Mucosa of descending colon (tissue), 3 donors: ENCODE results near the gene SLC7A10. TPM values are rescaled to one million over a fixed set of nuclear protein-coding genes. Genes with fewer than 3 reads are reported as not detected.

Experiments used
- ATAC-seq: fragments of 200-7000 bp; cut with Tn5 transposase; one replicate; pipeline ENCODE4 v1.9.1; 2020; ENCODE audit warnings: mild to moderate bottlenecking, moderate library complexity
- DNase-seq, 3 donors: peaks; one replicate each; pipeline ENCODE4 v3.0.0-alpha.2; 2020
- H3K36me3 ChIP-seq: fragments of 200-600 bp; one replicate; pipeline ENCODE4 v1.8.0; 2021; ENCODE audit warnings: low read depth, mild to moderate bottlenecking
- H3K4me1 ChIP-seq: fragments of 200-600 bp; one replicate; pipeline ENCODE4 v1.8.0; 2021; ENCODE audit warnings: low read depth, mild to moderate bottlenecking
- H3K4me3 ChIP-seq: fragments of 200-600 bp; one replicate; pipeline ENCODE4 v1.8.0; 2021; ENCODE audit warnings: mild to moderate bottlenecking
- H3K9me3 ChIP-seq: fragments of 200-600 bp; one replicate; pipeline ENCODE4 v1.8.0; 2021; ENCODE audit warnings: mild to moderate bottlenecking
- CTCF ChIP-seq: fragments of 200-600 bp; IDR thresholded peaks from one replicate; pipeline ENCODE4 v1.8.0; 2022; ENCODE audit warnings: antibody characterized with exemption, mild to moderate bottlenecking
- intact Hi-C, 2 donors: fragments of 100-400 bp; cut with DNase I in 1 of 2; cut with micrococcal nuclease in 1 of 2; formaldehyde crosslinking; loops; one replicate each; pipeline versions ENCODE4 v1.11.0 to v1.11.1; 2022; cut with DNase I, micrococcal nuclease
- total RNA-seq, 3 donors: library from RNA; stranded (reverse); fragmentation: NEBNext Ultra II Directional in 2 of 3; extraction: Animal tissue kit (Norgen Biotek cat#: 25700) in 2 of 3; gene quantifications; one replicate each; pipeline versions ENCODE4 v1.2.1 to v1.2.4, GENCODE V29; 2021 to 2023
- donor health status: DM: no; HTN: no; CAD: no; lungs with moderate emphysema.
- donor health status: DM: no; HTN: no; CAD: no.
- donor health status: DM: no; HTN: yes; CAD: no.

Gene SLC7A10
- total RNA-seq, 3 donors from 2014 or later, result not detected

GRCh38 chr19:33204136-33204973 is 21.3 kb downstream of the SLC7A10 start:
- Histone ChIP-seq H3K9me3 (no peaks in the 10 kb centered on the region), H3K4me3 (no peak overlapping the region), H3K4me1 (no peaks in the 10 kb centered on the region), H3K36me3 (no peaks in the 10 kb centered on the region)
- TF ChIP-seq CTCF, result no peak
- DNase-seq (peak in 1 of 3 donors; percentile 40), ATAC-seq (no peak)
- intact Hi-C loops, result no loop called here

GRCh38 chr19:33203529-33203928 is 22.1 kb downstream of the SLC7A10 start:
- DNase-seq, result peak in 1 of 3 donors; percentile 22
- Histone ChIP-seq H3K36me3 (no peaks in the 10 kb centered on the region), H3K4me3 (no peak overlapping the region), H3K9me3 (no peaks in the 10 kb centered on the region), H3K4me1 (no peaks in the 10 kb centered on the region)
- intact Hi-C loops, result no loop called here
- ATAC-seq, result no peak
- TF ChIP-seq CTCF, result no peak

DNA sequence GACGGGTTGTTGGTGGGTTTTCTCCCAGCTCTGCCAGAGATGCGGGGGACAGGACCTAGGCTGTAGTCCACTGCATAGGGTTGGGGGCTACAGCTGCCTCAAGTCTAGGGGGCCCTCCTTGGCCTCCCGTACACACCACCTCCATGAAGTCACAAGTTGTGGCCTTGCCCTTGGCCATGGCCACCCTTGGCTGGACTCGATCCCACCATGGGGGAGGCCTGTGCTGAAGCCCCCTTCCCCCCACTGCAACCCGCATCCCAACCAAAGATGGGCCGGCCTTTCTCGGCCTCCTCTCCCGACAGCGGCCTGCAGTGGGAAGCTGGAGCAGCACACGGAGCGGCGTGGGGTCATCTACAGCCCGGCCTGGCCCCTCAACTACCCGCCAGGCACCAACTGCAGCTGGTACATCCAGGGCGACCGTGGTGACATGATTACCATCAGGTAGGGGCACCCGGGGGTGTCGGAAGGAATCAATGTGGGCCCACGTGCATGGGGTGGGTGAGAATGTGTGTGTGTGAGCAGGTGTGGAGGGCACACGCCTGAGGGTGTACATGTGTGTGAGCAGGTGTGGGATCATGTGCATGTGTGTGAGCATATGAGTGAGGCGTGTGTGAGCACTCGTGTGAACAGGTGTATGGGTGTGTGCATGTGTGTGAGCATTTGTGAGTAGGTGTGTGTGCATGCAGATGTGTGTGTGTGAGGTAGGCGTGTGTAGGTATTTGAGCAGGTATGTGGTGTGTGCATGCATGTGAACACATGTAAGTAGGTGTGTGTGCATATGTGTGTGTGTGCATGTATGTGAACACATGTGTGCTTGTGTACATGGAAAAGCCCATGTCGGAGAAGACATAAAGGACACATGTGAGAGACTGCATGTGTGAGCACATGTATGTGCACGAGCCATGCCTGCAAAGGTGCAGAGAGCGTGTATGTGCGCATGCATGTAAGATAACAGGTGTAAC is 22.8 kb downstream of the SLC7A10 start:
- H3K4me3 ChIP-seq, result no peak overlapping the region
- TF ChIP-seq CTCF, result no peak
- ATAC-seq, result no peak
- no peaks in the 10 kb centered on the region for H3K36me3 ChIP-seq
- H3K4me1 ChIP-seq, result no peaks in the 10 kb centered on the region
- H3K9me3 ChIP-seq, result no peaks in the 10 kb centered on the region
- DNase-seq, result peak in 1 of 3 donors; percentile 41
- intact Hi-C loops, result no loop called here

DNA sequence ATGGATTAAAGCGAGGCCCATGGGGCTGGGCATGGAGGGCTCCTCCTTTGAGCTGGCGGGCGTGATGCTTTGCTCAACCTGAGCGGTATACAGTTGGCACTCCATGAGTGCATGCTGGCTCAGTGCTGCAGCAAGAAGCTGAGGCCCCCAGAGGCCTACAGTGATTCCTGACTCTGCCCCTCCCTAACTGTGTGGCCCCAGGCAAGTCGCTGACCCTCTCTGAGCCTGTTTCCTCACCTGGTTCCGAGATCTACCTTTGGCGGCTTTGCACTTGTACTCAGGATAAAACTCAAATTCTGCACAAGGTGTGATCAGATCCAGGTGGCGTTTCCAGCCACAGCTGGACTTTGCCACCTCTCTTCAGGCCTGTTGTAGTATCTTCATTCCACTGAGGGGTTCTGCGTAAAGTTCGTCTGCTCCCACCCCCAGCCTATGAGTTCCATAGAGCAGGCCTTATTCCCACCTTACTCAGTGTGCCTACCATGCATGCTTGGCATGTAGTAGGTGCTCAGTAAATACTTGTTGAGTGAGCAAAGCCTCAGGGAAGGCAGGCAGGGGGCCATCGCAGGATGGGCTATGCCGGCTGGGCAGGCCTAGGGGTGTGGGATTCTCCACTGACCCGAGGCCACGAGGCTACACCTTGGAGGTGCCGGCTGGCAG is 23.6 kb downstream of the SLC7A10 start:
- H3K4me3 ChIP-seq, result no peak overlapping the region
- DNase-seq (no peak), ATAC-seq (no peak)
- no peaks in the 10 kb centered on the region for H3K9me3 ChIP-seq
- intact Hi-C loops, result no loop called here
- no peak for TF ChIP-seq CTCF
- H3K36me3 ChIP-seq, result no peaks in the 10 kb centered on the region
- no peaks in the 10 kb centered on the region for H3K4me1 ChIP-seq

DNA sequence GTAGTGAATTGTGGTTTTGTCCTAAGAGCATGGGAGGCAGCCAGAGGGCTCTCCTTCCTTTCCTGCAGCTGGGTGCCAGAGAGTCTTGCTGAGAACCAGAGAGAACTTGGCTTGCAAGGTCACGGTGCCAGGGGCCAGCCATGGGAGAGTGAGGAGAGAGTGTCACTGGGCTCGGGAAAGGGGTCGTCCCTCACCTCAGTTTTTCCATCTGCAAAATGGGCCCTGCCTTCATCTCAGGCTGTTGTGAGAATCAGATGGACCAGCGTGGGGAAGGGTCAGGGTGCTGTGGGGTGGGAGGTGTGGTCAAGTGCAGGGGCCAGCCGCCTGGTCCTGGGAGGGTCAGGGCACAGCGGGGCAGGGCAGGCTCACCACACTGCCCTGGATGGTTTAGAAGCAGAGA is 24.2 kb downstream of the SLC7A10 start:
- DNase-seq (no peak), ATAC-seq (no peak)
- intact Hi-C loops, result no loop called here
- H3K9me3 ChIP-seq, result no peaks in the 10 kb centered on the region
- no peak overlapping the region for H3K4me3 ChIP-seq
- TF ChIP-seq CTCF, result no peak
- H3K36me3 ChIP-seq, result no peaks in the 10 kb centered on the region
- no peaks in the 10 kb centered on the region for H3K4me1 ChIP-seq
